GM12878 (cell line): ENCODE measurements around the gene SLAMF1. TPM values are rescaled to one million over a fixed set of nuclear protein-coding genes. Genes with fewer than 3 reads are reported as not detected.

ENCODE experiments used
- ATF3 ChIP-seq: IDR thresholded peaks from 2 replicates; pipeline ENCODE4 v1.6.1; 2011; ENCODE audit warnings: low read depth, mild to moderate bottlenecking, low read length, moderate library complexity, borderline replicate concordance; ENCODE audit errors: extremely low read depth
- DPF2 ChIP-seq: fragments of 450-650 bp; IDR thresholded peaks from 2 replicates; pipeline ENCODE4 v1.6.1; 2017; ENCODE audit warnings: mild to moderate bottlenecking
- IKZF1 ChIP-seq: fragments of 450-650 bp; conservative IDR thresholded peaks from 2 replicates; pipeline ENCODE4 v1.6.1; 2017; ENCODE audit warnings: antibody characterized with exemption, mild to moderate bottlenecking
- NFIC ChIP-seq: IDR thresholded peaks from 2 replicates; pipeline ENCODE4 v1.6.1; 2012; ENCODE audit warnings: low read depth, mild to moderate bottlenecking, inconsistent platforms, low read length, moderate library complexity
- RAD51 ChIP-seq: fragments of 450-650 bp; IDR thresholded peaks from 2 replicates; pipeline ENCODE4 v1.6.1; 2016; ENCODE audit warnings: moderate library complexity, mild to moderate bottlenecking, inconsistent platforms
- SMAD5 ChIP-seq: IDR thresholded peaks from 2 replicates; pipeline ENCODE4 v1.6.1; 2016; ENCODE audit warnings: antibody characterized with exemption, low read depth
- SUPT20H ChIP-seq: IDR thresholded peaks from 2 replicates; pipeline ENCODE4 v1.6.1; 2011; ENCODE audit warnings: low read depth, mild to moderate bottlenecking, low read length, moderate library complexity, borderline replicate concordance; ENCODE audit not compliant: control insufficient read depth
- TAF1 ChIP-seq: IDR thresholded peaks from 2 replicates; pipeline ENCODE4 v1.6.1; 2011; ENCODE audit warnings: mild to moderate bottlenecking, low read depth, low read length, borderline replicate concordance
- TCF3 ChIP-seq: IDR thresholded peaks from 2 replicates; pipeline ENCODE4 v1.6.1; 2012; ENCODE audit warnings: low read depth, mild to moderate bottlenecking, low read length, borderline replicate concordance; ENCODE audit not compliant: insufficient read depth
- ZNF687 ChIP-seq: fragments of 450-650 bp; IDR thresholded peaks from 2 replicates; pipeline ENCODE4 v1.6.1; 2017; ENCODE audit warnings: mild to moderate bottlenecking, moderate library complexity
- polyA plus RNA-seq, 11 experiments: library from polyadenylated mRNA; depleted of rRNA in 4 of 11; unstranded in 6 of 11; stranded (reverse) in 5 of 11; fragments of >200 nt; fragmentation: Nextera tagmentation in 4 of 11; fragmentation: Illumina TruSeq in 1 of 11; extraction: Ambion mirVana in 4 of 11; extraction: Trizol in 1 of 11; gene quantifications; 1 replicate in 1 of 11; 2 replicates in 10 of 11; pipeline versions ENCODE4 v1.2.1 to v1.2.3, GENCODE V29; 2011 to 2016; ENCODE audit warnings: inconsistent platforms in 2 of 11, missing spikeins in 2 of 11, low read depth in 1 of 11
- total RNA-seq, 4 experiments: library from RNA; depleted of rRNA in 3 of 4; stranded (reverse); fragments of >200 nt in 3 of 4; fragmentation: Illumina TruSeq in 1 of 4; extraction: Trizol in 1 of 4; gene quantifications; 2 replicates each; pipeline versions ENCODE4 v1.2.1 to v1.2.3, GENCODE V29; 2013 to 2021

Gene SLAMF1
- total and polyA plus RNA-seq, 10 of the 15 experiments (the other 5 are each of a cell fraction or from before 2014, with no cell fraction given), result 87.3 to 260 (median 131) TPM

GRCh38 chr1:160620942-160621632 is 25.8 kb downstream of the SLAMF1 start (continued):
- TF ChIP-seq RAD51 (peak; percentile 35; the same call in 1 of the 2 replicates), IKZF1 (no peak), TCF3 (no peak), DPF2 (no peak), TAF1 (no peak), SUPT20H (no peak), SMAD5 (peak; percentile 58; the same call in 1 of the 2 replicates), ATF3 (no peak), ZNF687 (peak; percentile 70), NFIC (peak; percentile 34)
